NCI-H187 treated with DMSO at 0.1 percent for 48 hours (cell line): ENCODE results near the gene ZNF587.
"Not testable (repeated sequence)": the region's sequence is repeated elsewhere in the genome, so short reads cannot be mapped to it uniquely, and the experiment has no call there.

Source experiments
- DNase-seq: peaks from one replicate; lab custom pipeline; 2025; lab: John Stamatoyannopoulos, UW

The ZNF587 gene

DNA sequence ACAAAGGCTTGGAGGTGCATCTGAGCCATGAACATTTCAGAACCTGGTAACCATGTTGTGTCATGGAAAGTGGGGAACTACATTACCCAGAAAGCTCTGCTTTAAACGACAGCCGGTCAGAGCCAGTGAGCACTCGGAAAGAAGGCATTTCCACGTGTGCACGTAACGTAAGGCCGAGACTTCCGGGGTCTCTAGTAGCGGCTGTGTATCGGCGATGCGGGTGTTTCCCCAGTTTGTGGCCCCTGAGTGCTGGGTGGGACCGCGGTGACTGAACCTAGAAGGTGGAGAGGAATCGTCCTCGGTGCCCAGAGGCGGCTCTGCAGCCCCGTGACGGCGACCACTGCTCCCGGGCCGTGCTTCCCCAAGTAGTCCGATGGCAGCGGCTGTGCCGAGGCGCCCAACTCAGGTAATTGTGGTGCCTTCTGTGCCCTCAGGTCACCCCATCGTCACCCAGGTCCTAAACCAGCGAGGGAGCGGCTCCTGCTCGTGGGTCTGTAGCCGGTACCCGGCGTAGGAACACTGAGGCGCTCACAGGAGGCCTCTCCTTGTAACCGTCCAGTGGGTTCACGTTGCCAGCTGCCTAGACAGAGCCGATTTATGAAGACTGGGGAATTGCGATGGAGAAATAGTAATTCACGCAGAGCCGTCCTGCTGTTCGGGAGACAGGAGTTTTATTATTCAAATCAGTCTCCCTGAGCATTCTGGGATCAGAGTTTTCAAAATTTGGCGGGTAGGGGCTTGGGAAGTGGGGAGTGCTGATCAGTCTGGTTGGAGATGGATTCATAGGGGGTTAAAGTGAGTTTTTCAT is at the start of gene ZNF587:
ZNF587 (plus strand) TSS at position 194 of the 808 bp plus-strand sequence; CDS start at position 374, 180 bp downstream.
- peak; percentile 7 for DNase-seq

DNA sequence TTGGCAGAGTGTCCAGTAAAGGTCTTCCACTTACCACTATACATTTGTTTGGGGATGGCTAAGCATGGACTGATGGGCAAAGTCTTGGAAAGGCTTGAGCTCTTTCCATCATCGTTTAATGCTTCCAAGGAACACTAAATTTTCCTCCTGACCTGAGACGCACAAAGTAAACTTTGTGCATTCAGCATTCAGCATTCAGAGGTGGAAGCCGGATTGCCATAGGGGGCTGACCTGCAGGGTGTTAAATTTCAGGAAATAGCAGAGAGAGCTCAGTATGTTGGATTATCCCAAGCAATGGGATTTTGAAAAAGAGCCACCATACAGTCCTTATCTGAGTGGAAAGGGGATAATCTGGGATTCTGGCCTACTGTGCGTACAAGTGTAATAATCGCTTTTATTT is 49.0 kb upstream of the ZNF587 start:
- DNase-seq = no peak

- DNase-seq = no peak
Measured at GRCh38 chr19:57802269-57802668, 47.4 kb upstream of the ZNF587 start.

- no peak for DNase-seq
Measured at GRCh38 chr19:57803265-57803593, 46.4 kb upstream of the ZNF587 start.

DNA sequence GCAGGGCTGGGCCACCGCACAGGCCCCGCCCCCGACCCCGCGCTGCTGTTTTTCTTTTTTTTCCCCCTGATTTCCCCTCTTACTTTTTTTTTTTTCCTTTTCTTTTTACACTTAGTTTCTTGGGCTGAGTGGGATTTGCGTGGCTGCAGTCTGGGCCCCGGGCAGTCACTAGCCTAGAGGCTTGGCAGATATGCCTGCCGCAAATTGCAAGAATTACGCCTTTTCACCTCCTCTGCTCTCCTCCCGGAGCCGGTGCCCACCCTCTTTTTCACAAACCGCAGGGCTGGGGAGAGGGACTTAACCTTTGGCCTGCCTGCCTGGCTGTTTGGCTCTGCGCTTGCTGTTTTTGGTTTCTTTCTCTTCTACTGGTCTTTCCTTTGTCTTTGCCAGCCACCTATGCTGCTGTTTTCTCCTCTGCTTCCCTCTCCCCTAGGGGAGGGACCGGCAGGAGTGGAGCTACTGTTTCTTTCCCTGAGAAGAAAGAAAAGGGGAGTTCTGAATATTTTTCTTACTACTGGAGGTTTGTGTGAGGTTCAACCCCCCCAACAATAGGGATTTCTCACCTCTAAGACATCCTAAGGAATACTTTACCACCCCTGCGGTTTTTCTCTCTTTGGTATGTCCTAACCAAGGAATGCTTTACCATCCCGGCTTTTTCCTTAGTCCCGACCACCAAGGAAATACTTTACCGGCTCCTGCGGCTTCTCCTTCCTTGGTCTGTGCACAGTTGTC is 45.9 kb upstream of the ZNF587 start:
- DNase-seq = no peak

DNA sequence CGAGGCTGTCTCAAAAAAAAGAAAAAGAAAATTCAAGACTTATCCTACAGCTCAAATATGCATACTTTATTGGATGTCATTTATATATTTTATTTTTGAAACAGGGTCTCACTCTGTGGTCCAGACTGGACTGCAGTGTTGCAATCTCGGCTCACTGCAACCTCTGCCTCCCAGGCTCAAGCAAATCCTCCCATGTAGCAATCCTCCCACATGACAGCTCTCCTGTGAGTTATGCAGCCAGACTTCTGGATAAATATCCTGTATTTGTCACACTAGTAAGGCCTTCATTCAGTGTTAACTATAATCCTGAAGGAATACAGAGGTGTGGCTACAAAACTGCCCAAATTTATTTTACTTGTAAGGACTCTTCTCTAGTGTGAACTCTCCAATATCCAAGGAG is 42.1 kb upstream of the ZNF587 start:
- DNase-seq = no peak

DNA sequence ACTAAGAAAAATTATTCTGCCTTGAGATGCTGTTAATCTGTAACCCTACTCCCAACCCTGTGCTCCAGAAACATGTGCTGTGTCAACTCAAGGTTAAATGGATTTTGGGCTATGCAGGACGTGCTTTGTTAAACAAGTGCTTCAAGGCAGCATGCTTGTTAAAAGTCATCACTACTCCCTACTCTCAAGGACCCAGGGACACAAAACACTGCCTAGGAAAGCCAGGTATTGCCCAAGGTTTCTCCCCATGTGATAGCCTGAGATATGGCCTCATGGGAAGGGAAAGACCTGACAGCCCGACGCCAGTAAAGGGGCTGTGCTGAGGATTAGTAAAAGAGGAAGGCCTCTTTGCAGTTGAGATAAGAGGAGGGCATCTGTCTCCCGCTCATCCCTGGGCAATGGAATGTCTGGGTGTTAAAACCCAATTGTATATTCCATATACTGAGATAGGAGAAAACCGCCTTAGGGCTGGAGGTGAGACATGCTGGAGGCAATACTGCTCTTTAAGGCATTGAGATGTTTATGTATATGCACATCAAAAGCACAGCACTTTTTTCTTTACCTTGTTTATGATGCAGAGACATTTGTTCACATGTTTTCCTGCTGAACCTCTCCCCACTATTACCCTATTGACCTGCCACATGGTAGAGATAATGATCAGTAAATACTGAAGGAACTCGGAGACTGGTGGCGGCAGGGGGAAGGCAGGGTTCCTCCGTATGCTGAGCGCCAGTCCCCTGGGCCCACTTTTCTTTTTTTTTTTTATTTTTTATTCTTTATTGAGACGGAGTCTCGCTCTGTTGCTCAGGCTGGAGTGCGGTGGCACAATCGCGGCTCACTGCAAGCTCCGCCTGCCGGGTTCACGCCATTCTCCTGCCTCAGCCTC is 39.0 kb upstream of the ZNF587 start:
- DNase-seq = not testable (repeated sequence)

DNA sequence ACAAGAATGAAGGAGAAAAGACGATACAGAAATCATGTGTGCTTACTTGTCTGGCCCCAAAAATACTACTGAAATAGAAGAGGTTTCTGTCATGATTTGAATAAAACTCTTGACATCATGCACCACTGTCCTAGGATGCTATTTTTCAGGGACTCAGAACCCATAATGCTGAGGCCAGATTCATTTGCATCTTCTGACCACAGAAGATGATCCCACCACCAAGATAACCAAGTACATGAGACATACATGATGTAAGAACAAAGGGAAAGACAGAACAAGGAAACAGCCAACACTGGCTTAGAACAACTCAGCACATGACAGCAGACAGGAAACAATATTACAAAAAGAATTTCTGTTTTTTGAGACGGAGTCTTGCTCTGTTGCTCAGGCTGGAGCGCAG is 37.4 kb upstream of the ZNF587 start:
- no peak for DNase-seq

DNA sequence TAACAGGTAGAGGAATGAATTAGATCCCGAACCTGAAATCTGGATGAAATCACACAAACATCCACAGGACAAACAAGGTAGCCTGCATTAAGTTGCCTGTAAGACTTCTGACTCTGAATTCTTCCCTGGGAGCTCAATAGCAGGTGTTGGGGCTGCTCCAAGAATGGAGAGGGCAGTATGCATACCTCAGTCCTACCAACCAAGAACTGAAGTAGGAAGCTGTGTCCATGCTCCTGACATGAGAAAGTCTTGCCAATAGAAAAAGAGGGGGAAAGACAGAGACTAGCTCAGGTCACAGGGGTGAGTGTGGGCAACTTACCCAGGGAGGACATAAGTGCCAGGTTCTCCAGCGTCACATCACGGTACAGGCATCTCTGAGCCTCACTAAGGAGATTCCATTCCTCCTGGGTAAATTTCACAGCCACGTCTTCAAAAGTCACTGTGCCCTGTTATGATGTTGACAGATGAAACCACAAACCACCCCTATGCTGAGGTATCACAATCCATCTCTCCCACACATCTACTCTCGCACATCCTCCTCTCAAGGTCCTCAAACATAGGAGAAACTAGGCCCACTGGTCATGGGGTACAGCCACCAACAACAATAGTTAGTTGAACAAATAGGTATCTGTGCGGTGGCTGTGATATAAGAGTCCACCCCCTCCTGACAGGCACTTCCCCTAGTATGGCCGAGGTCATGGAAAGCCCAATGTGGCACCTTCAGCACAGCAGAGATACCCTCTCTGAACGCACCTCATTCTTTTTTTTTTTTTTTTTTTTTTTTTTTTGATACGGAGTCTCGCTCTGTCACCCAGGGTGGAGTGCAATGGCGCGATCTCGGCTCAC is 36.5 kb upstream of the ZNF587 start:
- not testable (repeated sequence) for DNase-seq

DNA sequence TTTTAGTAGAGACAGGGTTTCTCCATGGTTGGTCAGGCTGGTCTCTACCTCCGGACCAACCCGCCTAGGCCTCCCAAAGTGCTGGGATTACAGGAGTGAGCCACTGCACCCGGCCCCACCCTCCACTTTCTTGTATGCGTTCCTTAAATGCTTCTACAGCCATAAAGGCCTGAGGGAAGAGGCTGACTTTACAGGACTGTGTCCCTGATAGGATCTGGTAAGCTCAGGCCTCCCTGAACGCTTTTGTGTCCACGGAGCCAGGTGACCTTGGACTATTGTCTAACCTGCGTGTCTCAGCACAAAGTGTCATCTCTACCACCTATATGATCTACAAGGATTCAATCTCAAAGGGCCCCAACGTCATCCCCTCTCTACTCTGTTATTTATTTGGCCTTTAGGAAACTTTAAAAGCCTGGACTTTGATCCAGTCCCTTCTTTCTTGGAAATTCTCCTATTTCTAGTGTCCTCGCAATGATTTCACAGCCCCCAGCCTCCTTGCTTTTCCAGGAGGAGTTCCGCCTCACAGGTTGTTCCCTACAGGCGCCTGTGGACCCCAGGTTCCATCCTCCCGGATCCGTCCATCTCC is 35.6 kb upstream of the ZNF587 start:
- no peak for DNase-seq

- DNase-seq = peak; percentile 85
Measured at GRCh38 chr19:57814505-57815246, 35.0 kb upstream of the ZNF587 start, which contains the start of gene ZNF552. Gene ZNF552, minus strand, starts transcription at chr19:57814913. Its CDS starts 170 bp downstream, at chr19:57814743.

DNA sequence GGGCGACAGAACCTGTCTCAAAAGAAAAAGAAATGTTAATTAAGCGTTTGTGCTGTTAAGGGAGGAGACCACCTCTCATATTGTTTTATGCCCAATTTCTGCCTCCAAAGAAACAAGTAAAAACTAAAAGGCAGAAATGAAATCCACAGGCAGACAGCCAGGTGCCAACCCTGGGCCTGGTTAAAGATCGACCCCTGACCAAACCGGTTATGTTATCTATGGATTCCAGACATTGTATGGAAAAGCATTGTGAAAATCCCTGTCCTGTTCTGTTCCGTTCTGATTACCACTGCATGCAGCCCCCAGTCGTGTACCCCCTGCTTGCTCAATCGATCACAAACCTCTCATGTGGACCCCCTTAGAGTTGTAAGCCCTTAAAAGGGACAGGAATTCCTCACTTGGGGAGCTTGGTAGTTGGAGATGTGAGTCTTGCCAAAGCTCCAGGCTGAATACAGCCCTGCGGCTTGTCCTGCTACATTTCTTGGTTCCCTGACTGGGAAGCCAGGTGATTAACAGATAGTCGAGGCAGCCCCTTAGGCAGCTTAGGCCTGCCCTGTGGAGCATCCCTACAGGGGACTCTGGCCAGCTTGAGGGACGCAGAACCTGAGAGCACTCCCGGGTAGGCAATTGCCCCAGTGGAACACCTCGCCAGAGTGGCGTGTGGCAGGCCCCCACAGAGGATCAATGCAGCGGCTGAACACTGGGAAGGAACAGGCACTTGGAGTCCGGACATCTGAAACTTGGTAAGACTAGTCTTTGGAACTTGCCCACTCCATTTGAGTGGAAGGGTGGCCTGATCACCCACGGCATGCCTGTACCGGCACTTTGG is 34.2 kb upstream of the ZNF587 start:
- DNase-seq = no peak

- DNase-seq = no peak
Measured at GRCh38 chr19:57816652-57817051, 33.0 kb upstream of the ZNF587 start.

- DNase-seq = no peak
Measured at GRCh38 chr19:57817976-57818375, 31.7 kb upstream of the ZNF587 start.

DNA sequence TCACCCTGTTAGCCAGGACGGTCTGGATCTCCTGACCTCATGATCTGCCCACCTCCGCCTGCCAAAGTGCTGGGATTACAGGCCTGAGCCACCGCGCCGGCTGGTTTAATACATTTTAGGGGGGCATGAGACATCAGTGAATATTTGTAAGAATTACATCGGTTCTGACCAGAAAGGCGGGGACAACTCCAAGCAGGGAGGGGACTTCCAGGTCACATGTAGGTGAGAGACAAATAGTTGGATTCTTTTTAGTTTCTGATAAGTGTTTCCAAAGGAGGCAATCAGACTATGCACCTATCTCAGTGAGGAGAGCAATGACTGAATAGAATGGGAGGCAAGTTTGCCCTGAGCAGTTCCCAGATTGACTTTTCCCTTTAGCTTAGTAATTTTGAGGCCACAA is 31.3 kb upstream of the ZNF587 start:
- DNase-seq = no peak

DNA sequence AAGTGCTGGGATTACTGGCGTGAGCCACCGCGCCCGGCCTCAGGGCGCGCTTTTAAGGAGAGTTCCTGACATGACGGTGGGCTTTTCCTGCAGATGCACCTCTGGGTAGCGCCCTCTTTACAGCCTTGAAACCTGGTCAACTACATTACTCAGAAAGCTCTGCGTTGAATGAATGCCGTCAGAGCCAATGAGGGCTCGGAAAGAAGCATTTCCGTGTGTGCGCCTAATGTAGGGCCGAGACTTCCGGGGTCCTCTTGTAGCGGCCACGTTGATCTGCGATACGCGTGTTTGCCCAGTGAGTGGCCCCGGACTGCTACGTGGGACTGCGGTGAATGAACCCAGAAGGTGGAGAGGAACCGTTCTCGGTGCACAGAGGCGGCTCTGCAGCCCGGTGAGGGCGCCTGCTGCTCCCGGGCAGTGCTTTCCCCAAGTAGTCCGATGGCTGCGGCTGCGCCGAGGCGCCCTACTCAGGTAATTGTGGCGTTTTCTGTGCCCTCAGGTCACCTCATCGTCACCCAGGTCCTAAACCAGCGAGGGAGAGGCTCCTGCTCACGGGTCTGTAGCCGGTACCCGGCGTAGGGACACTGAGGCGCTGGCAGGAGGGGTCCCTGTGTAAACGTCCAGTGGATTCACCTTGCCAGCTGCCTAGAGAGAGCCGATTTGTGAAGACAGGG is 30.0 kb upstream of the ZNF587 start:
- peak; percentile 62 for DNase-seq

DNA sequence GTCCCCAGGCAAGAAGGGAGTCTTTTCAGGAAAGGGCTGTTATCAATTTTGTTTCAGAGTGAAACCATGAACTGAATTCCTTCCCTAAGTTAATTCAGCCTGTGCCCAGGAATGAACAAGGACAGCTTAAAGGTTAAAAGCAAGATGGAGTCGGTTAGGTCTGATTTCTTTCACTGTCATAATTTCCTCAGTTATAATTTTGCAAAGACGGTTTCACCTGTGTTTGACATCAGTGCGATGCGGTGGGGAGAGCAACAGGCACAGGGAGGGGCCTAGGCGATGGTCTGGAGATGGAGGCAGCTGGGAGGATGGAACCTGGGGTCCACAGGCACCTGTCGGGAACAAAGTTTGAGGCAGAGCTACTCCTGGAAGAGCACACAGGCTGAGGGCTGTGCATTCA is 29.1 kb upstream of the ZNF587 start:
- DNase-seq = no peak

- not testable (repeated sequence) for DNase-seq
Measured at GRCh38 chr19:57821095-57821494, 28.6 kb upstream of the ZNF587 start.

- DNase-seq = not testable (repeated sequence)
Measured at GRCh38 chr19:57821501-57821900, 28.2 kb upstream of the ZNF587 start.
